ENCODE measurements around the gene MDP1.

- TF ChIP-seq ZFX (IDR thresholded peaks at IDR 0.05; ENCODE audit: borderline replicate concordance), result no peak
- TF ChIP-seq CTCF (IDR thresholded peaks at IDR 0.05), result no peak
Observed at GRCh38 chr14:24211311-24211710, 4.6 kb downstream of the MDP1 start.
